Non-pigmented ciliary epithelial cell (primary cell): Measurements from ENCODE around the gene COIL.

ENCODE experiments used
- DNase-seq: peaks from one replicate; pipeline ENCODE4 v3.0.0-alpha.2; 2010; ENCODE audit warnings: low read depth

COIL gene

DNA sequence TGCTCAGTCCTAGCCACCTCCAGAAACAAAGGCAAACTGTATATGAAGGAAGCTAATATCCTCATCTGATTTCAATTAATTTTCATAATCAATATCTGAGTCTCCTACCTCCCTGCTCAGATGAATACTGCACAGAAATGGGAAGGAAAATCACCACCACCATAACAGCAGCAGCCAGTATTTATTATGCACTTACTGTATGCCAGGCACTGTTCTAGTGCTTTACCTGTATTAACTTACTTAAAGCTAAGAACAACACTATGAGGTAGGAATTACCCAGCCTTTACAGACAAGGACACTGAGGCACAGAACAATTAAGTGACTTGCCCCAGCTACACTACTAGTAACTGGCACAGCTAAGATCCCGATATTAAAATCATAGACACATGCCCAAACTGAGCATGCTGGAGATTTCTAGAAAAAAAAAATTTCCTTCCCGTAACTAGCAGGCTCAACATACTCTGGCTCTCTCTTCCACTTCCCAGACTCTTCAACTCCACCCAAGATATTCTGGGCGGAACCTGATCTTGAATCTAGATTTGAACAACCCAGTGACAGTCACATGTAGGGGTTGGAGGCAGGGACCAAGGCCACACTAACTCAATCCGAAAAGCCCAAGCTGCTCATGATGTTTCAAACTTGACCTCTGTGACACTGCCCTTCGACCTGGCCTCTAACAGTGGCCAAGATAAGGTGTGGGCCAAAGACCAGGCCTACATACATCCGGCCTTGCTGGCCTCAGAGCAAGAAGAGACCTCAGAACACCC, 50.9 kb downstream of the COIL start:
- DNase-seq: no peak

DNA sequence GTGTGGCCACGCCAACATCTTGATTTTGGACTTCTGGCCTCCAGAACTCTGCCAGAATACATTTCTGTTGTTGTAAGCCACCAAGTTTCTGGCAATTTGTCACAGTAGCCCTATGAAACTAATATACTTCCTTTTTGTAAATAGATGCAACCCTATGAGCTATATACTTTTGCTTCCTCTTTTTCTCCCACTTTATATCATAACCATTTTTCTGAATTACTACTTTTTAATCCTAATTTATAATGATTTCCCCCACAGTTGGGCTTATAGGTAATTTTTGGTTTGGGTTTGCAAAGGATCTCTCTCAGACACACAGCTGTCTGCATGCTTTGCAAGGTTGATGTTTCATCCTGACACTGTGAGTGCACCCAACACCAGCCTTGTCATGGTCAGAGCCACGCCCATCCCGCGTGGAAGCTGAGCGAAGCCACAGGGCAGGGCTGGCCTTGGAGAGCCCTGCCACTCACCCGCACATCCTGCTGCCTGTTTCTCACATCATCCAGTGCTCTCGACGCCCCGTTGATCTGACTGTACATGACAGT, 52.8 kb downstream of the COIL start:
- DNase-seq: no peak

DNA sequence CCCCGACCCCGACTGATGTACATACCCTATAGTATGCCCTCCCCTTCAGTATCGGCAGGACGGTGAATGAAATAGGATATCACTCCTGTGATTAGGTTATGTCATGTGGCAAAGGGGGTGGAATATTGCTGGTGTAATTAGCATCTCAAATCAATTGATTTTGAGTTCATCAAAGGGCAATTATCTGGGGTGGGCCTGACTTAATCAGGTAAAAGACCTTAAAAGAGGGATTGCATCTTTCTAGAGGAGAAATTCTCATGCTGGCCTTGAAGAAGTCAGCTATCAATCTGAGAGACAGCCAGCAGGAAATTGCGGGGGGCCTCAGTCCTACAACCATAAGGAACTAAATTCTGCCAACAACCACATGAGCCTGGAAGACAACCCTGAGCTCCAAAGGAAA, 57.3 kb downstream of the COIL start:
- DNase-seq: no peak

DNA sequence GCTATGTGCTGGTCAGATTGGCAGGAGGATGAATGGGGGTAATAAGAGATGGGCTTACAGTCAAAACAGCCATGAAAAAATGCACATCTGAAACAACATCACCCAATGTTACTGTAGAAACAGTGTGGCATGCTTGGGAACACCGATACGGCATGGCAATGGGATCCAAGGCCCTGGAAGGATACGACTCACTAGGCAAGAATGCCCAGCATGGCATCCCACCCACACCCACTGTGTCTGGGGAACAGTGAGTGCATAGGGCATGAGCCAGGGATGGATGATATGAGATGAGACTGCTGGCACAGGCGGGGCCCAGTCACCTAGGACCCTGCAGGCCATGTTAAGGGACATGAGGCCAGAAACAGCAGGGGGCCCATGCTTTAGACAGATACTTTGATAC, 58.5 kb downstream of the COIL start:
- DNase-seq: no peak

DNA sequence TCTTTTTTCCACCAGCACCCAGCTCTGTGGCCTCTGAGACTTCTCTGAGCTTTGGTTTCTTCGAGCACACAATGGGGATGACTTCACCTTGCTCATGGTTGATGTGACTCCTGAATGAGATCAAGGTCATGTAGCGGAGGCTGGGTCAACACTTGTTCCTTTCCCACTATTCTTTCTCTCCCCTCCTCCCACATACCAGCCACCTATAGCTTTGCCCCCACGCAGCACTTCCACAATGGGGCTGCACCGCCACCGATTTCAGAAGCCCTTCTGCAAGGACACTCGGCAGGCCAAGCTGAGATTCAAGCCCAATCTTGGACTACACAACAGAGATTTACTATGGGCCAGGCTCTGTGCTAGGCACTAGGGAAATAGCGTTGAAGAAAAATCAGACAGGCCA, 61.4 kb downstream of the COIL start:
- DNase-seq: no peak

DNA sequence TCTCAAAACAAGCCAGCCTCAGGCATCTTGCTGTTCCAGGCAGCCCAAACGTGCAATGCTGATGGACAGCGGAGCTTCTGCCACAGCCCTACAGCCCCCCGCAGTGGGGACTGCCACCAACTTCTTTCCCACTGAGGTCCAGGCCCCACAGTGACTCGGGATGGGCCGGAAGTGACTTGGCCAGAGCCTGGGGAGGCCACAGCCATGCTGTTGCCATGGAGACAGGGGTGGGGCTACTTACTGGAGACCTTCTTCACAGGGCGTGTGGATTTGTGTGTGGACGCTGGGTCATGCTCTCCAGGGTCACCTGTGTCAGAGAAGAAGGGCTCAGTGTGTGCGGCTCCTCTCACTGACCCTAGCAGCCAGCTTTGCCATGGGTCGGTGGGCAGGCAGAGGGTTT, 62.0 kb downstream of the COIL start:
- DNase-seq: no peak

DNA sequence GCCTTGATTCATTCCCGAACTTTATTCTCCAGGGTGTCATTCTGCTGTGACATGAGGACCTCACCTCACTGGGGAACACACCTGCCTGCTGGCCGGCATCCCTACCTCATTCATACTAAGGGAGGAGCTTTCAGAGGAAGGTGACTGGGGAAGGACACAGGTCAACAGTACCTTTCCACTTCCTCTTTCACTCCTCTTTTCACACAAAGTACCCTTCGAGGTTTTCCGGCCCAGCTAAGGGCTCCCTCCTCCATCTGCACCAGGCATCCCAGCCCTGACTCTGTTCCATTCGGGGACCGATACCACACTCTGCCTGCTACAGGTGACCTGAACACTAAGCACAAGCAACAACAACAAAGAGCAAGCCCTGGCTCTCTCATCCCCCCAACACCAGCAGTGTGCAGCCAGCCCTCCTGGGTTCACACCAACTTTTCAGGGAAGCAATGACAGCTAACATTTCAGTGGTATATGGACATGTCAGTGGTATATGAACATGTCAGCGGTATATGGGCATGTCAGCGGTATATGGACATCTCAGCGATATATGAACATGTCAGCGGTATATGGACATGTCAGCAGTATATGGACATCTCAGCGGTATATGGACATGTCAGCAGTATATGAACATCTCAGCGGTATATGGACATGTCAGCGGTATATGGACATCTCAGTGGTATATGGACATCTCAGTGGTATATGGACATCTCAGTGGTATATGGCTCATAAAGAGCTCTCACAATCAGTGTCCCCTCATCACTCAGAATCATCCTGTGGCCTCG, 63.0 kb downstream of the COIL start:
- DNase-seq: no peak

DNA sequence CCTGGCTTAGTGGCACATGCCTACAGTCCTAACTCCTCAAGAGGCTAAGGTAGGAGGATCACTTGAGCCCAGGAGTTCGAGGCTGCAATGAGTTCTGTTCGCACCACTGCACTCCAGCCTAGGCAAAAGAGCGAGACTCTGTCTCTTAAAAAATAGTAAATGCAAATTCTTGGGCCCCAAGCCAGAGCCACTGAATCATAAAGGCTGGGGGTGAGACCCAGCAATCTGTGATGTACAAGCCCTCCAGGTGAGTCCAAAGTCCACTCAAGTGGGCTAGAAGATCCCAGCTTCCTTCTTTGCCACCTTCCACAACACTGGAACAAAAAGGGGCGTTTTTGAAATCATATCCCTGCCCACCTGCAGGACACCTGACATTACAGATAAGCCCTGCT, 63.9 kb downstream of the COIL start:
- DNase-seq: no peak

DNA sequence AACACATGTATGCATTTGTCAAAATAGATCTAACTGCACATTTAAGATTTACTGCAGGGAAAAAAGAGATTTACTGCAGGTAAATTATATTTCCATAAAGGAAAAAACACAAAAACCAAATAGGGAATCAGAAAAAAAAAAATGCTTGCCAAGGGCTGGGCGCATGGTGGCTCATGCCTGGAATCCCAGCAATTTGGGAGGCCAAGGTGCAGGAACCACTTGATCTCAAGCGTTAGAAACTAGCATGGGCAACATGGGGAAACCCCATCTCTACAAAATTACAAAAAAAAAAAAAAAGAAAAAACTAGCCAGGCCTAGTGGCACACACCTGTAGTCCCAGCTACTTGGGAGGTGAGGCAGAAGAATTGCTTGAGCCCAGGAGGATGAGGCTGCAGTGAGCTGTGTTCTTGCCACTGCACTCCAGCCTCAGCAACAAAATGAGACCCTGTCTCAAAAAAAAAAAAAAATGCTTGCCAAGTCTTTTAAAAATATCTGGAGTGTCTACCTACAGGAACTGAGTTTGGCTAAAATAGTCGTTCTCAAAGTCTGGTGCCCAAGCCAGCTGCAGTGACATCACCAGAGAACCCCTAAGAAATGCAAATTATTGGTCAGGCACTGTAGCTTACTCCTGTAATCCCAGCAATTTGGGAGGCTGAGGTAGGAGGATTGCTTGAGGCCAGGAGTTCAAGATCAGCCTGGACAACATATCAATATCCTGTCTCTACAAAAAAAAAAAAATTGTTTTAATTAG, 64.5 kb downstream of the COIL start:
- DNase-seq: no peak

DNA sequence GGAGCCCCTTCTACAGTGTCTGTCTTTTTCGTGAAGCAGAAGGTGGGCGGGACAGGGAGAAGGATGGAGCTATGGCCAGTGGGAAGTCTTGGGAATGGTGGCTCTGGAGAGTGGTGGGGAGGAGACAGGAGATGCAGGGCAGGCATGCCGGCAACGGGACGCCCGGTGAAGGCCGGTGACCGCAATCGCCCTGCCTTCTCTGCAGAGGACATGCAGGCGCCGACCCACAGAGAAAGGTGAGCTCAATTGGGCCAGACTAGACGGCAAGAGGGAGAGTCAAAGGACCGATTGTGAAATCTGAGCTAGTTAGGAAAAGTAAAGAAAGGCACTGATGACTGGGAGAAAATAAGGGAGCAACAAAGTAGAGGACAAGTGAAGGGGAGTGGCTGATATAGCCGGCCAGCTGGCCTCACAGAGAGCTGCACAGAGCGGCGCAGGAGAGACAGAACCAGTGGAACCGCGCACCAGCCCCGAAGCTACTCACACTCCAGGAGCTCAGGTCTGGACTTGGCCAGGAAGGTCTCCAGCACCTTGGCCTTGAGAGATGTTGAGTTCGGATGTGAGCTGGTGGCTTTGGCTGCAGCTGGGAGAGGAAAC, 65.9 kb downstream of the COIL start:
- no peak for DNase-seq

DNA sequence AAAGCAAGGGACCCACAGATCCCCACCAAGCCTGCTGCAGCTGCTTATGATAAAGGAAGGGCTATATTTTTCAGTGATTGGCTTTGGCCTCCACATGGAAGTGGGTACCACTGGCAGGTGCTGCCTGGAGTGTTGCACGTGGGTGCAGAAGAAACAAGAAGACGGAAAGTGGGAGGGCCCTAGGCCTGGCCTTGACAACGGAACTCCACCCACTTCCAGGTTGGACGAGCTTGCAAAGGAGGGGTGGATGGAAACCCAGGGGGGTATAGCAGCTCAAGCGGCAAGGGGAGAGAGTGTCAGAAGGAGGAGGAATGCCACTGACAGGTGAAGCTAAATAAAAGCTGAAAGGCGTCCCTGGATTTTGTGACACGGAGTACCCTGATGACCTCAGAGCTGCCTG, 67.3 kb downstream of the COIL start:
- DNase-seq: no peak

DNA sequence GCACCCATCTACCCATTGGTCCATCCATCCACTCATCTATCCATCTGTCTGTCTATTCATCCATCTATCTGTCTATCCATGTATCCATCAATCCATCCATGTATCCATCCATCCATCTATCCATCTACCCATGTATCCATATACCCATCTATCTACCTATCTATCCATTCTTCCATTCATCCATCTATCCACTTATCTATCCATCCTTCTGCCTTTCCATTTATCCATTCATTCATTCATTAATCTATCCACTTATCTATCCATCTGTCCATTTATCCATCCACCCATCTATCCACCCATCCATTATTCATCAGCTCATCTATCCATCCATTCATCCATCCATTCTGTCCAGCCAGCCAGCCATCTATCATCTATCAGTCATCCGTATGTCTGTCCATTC, 68.5 kb downstream of the COIL start:
- no peak for DNase-seq

DNA sequence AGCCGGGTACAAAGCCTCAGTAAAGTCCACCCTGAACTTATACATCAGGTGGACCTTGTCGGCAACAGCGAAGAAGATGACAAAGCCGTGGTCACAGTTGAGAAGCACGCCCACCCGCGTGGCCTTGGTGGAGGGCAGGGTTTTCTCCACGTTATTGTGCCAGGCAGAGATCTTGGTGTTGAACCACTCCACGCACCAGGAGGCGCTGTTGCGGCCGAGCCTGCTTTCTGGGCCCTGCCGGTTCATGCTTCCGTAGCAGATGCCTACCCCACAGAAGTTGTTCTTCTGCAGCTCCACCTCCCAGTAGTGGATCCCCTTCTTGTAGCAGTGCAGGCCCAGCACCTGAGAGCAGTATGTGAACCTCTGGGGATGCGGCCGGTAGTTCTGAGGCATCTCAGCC, 69.1 kb downstream of the COIL start:
- no peak for DNase-seq

DNA sequence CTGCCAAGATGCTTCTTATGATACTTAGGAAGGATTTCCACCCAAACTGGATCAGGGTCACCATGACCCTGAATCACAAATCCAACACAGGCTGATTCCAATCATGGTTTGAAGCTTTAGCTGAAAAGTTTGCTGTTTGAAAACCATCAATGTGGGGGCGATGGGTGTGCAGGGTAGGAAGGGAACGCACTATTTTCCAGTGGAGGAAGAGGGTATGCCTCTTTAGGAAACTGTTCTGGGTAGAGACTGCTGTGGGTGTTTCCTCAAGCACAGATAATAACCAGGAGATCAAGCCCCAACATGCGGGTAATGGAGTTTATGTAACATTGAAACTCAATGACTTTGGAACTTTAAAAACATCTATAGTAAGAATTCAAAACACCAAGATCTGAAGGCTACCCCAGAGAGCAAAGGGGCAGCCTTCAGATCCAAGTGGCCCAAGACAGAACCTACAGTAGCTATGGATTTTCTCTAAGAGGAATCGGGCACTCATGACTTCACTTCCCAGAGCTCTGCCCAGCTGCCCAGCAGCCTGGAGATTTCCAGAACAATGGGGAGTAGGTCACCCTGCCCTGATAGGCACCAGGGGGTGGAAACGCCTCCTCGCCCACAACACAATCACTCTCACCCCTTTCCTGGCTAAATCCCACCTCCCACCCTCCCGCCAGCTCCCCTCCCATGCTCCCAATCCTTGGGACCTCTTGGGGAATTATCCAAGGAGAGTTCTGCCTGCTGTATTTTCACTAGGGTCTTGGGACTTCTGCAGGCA, 69.8 kb downstream of the COIL start:
- no peak for DNase-seq

DNA sequence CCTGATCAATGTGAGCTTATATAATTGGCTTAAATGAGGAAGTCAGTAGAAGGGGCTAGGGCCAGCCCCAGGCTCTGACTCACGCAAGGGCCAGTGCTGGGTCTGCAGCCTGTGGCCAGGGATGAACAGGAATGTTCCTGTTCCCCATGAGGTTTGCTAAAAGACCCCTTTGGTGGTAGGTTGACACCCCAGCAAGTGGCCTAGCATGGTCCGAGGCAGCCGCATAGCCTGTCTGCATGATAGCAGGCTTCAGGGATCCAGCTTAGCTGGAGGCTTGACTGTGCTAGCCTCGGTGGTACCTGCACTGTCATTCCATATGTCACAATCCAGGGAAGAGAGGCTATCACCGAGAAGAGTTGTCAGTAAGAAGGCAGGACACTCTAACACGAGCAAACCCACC, 70.5 kb downstream of the COIL start:
- no peak for DNase-seq
